Measurements from ENCODE around the gene TTLL7. TPM values are rescaled to one million over a fixed set of nuclear protein-coding genes. Genes with fewer than 3 reads are reported as not detected.

TTLL7 gene
- total and polyA plus RNA-seq, 2 experiments from 2014 or later: 4.1 to 6.7 TPM

GRCh38 chr1:83872515-83872914 lies 126.4 kb downstream of the TTLL7 start (continued):
- TF ChIP-seq REST (IDR thresholded peaks at IDR 0.05; ENCODE audit: unreplicated experiment) (no peak), EZH2 (IDR thresholded peaks at IDR 0.05; ENCODE audit: low read depth, unreplicated experiment) (no peak), STAT1 (IDR thresholded peaks at IDR 0.05; ENCODE audit: unreplicated experiment) (no peak), POLR2AphosphoS5 (IDR thresholded peaks at IDR 0.05; ENCODE audit: low read depth) (no peak), ZNF114 (CRISPR knock-in tag; IDR thresholded peaks at IDR 0.05) (no peak), CREB1 (CRISPR knock-in tag; IDR thresholded peaks at IDR 0.05; ENCODE audit: low read depth) (no peak), ZNF331 (CRISPR knock-in tag; IDR thresholded peaks at IDR 0.05; ENCODE audit: low read depth) (no peak)

GRCh38 chr1:83864991-83865390 lies 133.9 kb downstream of the TTLL7 start:
- H3K4me3 ChIP-seq: no peak overlapping the region
- Mint-ChIP-seq H3K9me3 (no peaks in the 10 kb centered on the region), H3K4me3 (no peak overlapping the region), H3K36me3 (ENCODE audit: low read depth) (no peaks in the 10 kb centered on the region), H3K27ac (no peak overlapping the region), H3K27me3 (ENCODE audit: insufficient read depth, low read depth, poor library complexity) (peaks cover 6% of the 10 kb centered on the region), H3K4me1 (peaks cover 2% of the 10 kb centered on the region)
- no peaks in the 10 kb centered on the region for H4K20me1 ChIP-seq (replicated peaks; ENCODE audit: insufficient read depth)
- no peak overlapping the region for H3K4me2 ChIP-seq
- no peak overlapping the region for H3K27ac ChIP-seq (ENCODE audit: low read depth)
- ATAC-seq (no peak), DNase-seq (ENCODE audit: low spot score) (no peak)
- H3K79me2 ChIP-seq (replicated peaks; ENCODE audit: insufficient read depth): no peaks in the 10 kb centered on the region
- H3K4me1 ChIP-seq (ENCODE audit: insufficient read depth): no peaks in the 10 kb centered on the region
- H3K36me3 ChIP-seq (ENCODE audit: insufficient read depth): no peaks in the 10 kb centered on the region
- H3K9me2 ChIP-seq (ENCODE audit: insufficient read depth): no peaks in the 10 kb centered on the region
- peaks cover 11% of the 10 kb centered on the region for H3K27me3 ChIP-seq (ENCODE audit: insufficient read depth)
- no peaks in the 10 kb centered on the region for H3F3A ChIP-seq (replicated peaks; ENCODE audit: low read depth)
- H2AFZ ChIP-seq: no peak overlapping the region
- TF ChIP-seq EZH2 (IDR thresholded peaks at IDR 0.05; ENCODE audit: low read depth, unreplicated experiment): no peak
- no peak for TF ChIP-seq ETS1 (IDR thresholded peaks at IDR 0.05)
- no peak for TF ChIP-seq ZNF114 (CRISPR knock-in tag; IDR thresholded peaks at IDR 0.05)
- no peak for TF ChIP-seq ZNF462 (CRISPR knock-in tag; IDR thresholded peaks at IDR 0.05)
- no peak for TF ChIP-seq POLR2AphosphoS5 (IDR thresholded peaks at IDR 0.05; ENCODE audit: low read depth)
- no peak for TF ChIP-seq ZNF331 (CRISPR knock-in tag; IDR thresholded peaks at IDR 0.05; ENCODE audit: low read depth)
- TF ChIP-seq EZH2phosphoT487 (IDR thresholded peaks at IDR 0.05; ENCODE audit: unreplicated experiment): no peak
- no peak for TF ChIP-seq STAT1 (IDR thresholded peaks at IDR 0.05; ENCODE audit: unreplicated experiment)
- TF ChIP-seq REST (IDR thresholded peaks at IDR 0.05; ENCODE audit: unreplicated experiment): no peak

Data from GM23338 (cell line).